Gastroesophageal sphincter (tissue), 3 donors: Measurements from ENCODE around the gene OR6K6.

Experiments used
- EP300 ChIP-seq: sonication (generic); formaldehyde crosslinking; IDR thresholded peaks from one replicate; pipeline ENCODE4 v1.6.1; 2017; ENCODE audit warnings: antibody characterized with exemption, mild to moderate bottlenecking
- POLR2A ChIP-seq, 2 donors: fragments of 450-650 bp; IDR thresholded peaks; one replicate each; pipeline ENCODE4 v1.6.1; 2017; ENCODE audit warnings: antibody characterized with exemption in 2 of 2, mild to moderate bottlenecking in 2 of 2, moderate library complexity in 1 of 2
- TF ChIP-seq, protein P1 (sequence below), 4 experiments: fragments of 200-600 bp in 2 of 4; fragments of 450-650 bp in 2 of 4; sonication (generic) in 1 of 4; IDR thresholded peaks; one replicate each; pipeline ENCODE4 v1.5.1; 2017 to 2019; ENCODE audit warnings: antibody characterized with exemption in 4 of 4, mild to moderate bottlenecking in 2 of 4, moderate library complexity in 2 of 4

DNA sequence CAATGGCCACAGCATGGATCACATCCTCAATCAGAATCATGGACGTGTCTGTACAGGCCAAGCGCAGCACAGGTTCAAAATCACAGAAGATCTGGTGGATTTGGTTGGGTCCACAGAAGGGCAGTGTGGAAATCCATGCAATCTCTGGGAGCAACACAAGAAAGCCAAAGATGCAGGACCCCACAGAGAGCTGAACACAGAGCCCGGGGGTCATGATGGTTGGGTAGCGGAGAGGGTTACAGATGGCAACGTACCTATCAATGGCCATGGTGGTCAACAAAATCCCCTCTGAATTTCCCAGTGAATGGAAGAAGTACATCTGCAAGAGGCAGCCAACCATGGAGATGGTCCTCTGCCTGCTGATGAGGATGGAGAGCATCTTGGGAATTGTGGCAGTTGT, 30.1 kb upstream of the OR6K6 start:
- TF ChIP-seq, protein P1, sequence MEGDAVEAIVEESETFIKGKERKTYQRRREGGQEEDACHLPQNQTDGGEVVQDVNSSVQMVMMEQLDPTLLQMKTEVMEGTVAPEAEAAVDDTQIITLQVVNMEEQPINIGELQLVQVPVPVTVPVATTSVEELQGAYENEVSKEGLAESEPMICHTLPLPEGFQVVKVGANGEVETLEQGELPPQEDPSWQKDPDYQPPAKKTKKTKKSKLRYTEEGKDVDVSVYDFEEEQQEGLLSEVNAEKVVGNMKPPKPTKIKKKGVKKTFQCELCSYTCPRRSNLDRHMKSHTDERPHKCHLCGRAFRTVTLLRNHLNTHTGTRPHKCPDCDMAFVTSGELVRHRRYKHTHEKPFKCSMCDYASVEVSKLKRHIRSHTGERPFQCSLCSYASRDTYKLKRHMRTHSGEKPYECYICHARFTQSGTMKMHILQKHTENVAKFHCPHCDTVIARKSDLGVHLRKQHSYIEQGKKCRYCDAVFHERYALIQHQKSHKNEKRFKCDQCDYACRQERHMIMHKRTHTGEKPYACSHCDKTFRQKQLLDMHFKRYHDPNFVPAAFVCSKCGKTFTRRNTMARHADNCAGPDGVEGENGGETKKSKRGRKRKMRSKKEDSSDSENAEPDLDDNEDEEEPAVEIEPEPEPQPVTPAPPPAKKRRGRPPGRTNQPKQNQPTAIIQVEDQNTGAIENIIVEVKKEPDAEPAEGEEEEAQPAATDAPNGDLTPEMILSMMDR (IDR thresholded peaks at IDR 0.05), result no peak
- TF ChIP-seq EP300 (no peak), POLR2A (IDR thresholded peaks at IDR 0.05) (no peak)
